KMS-11 (cell line): ENCODE results near the gene CNTF.

Source experiments
- H2AFZ ChIP-seq: fragments of 200-600 bp; sonication (generic); 2 replicates; pipeline ENCODE4 v1.6.1; 2016; ENCODE audit warnings: antibody characterized with exemption, mixed run types, low read depth
- H3K27ac ChIP-seq: fragments of 200-600 bp; sonication (generic); 2 replicates; pipeline ENCODE4 v1.6.1; 2016; ENCODE audit warnings: mild to moderate bottlenecking, mixed run types
- H3K27me3 ChIP-seq: fragments of 200-600 bp; sonication (generic); 2 replicates; pipeline ENCODE4 v1.6.1; 2017; ENCODE audit warnings: mild to moderate bottlenecking, low read depth, mixed run types, moderate library complexity; ENCODE audit not compliant: insufficient read depth
- H3K36me3 ChIP-seq: fragments of 200-600 bp; sonication (generic); 2 replicates; pipeline ENCODE4 v1.6.1; 2017; ENCODE audit warnings: mild to moderate bottlenecking, mixed run types; ENCODE audit not compliant: insufficient read depth
- H3K4me1 ChIP-seq: fragments of 200-600 bp; sonication (generic); 2 replicates; pipeline ENCODE4 v1.6.1; 2016; ENCODE audit warnings: mild to moderate bottlenecking, low read depth, mixed run types; ENCODE audit not compliant: poor library complexity, severe bottlenecking
- H3K4me2 ChIP-seq: fragments of 200-600 bp; sonication (generic); 2 replicates; pipeline ENCODE4 v1.7.0; 2016; ENCODE audit warnings: mild to moderate bottlenecking, mixed run types
- H3K4me3 ChIP-seq: fragments of 200-600 bp; sonication (generic); IDR thresholded peaks from 2 replicates; pipeline ENCODE4 v1.6.1; 2017; ENCODE audit warnings: low read depth, low read length, mixed read lengths; ENCODE audit not compliant: insufficient read depth
- H3K79me2 ChIP-seq: fragments of 200-600 bp; sonication (generic); 2 replicates; pipeline ENCODE4 v1.6.1; 2016; ENCODE audit warnings: low read depth, mixed run types; ENCODE audit not compliant: insufficient read depth
- H3K9ac ChIP-seq: fragments of 200-600 bp; sonication (generic); 2 replicates; pipeline ENCODE4 v1.6.1; 2016; ENCODE audit warnings: mild to moderate bottlenecking, mixed run types
- H4K20me1 ChIP-seq: fragments of 200-600 bp; sonication (generic); 2 replicates; pipeline ENCODE4 v1.6.1; 2016; ENCODE audit warnings: mild to moderate bottlenecking, mixed run types; ENCODE audit not compliant: insufficient read depth
- CTCF ChIP-seq: fragments of 200-600 bp; sonication (generic); conservative IDR thresholded peaks from 2 replicates; pipeline ENCODE4 v1.6.1; 2017; ENCODE audit warnings: low read depth, mild to moderate bottlenecking, antibody characterized with exemption, low read length, moderate library complexity, mixed read lengths

The CNTF gene

GRCh38 chr11:58616594-58616993, 5.9 kb upstream of the CNTF start:
- Histone ChIP-seq H3K36me3 (peaks cover 19% of the 10 kb centered on the region; the same call in 1 of the 2 replicates), H3K27ac (no peak overlapping the region), H3K4me1 (no peaks in the 10 kb centered on the region), H3K4me2 (no peak overlapping the region), H3K79me2 (no peaks in the 10 kb centered on the region), H3K4me3 (no peak overlapping the region), H3K27me3 (no peaks in the 10 kb centered on the region), H3K9ac (no peak overlapping the region), H2AFZ (no peak overlapping the region), H4K20me1 (no peaks in the 10 kb centered on the region)
- no peak for TF ChIP-seq CTCF

GRCh38 chr11:58617976-58618557, 4.4 kb upstream of the CNTF start:
- H3K9ac ChIP-seq = no peak overlapping the region
- no peaks in the 10 kb centered on the region for H4K20me1 ChIP-seq
- TF ChIP-seq CTCF = 0 out of 2 replicates have a peak, but pooled peaks have one; percentile 22
- H3K4me1 ChIP-seq = no peaks in the 10 kb centered on the region
- no peak overlapping the region for H2AFZ ChIP-seq
- H3K27me3 ChIP-seq = no peaks in the 10 kb centered on the region
- H3K4me2 ChIP-seq = no peak overlapping the region
- H3K27ac ChIP-seq = no peak overlapping the region
- H3K4me3 ChIP-seq = no peak overlapping the region
- no peaks in the 10 kb centered on the region for H3K79me2 ChIP-seq
- peaks cover 8% of the 10 kb centered on the region; the same call in 1 of the 2 replicates for H3K36me3 ChIP-seq

- peaks cover 12% of the 10 kb centered on the region for H3K4me1 ChIP-seq
- H3K27ac ChIP-seq = no peak overlapping the region
- H3K9ac ChIP-seq = no peak overlapping the region
- no peaks in the 10 kb centered on the region for H3K27me3 ChIP-seq
- TF ChIP-seq CTCF = no peak
- H3K4me2 ChIP-seq = no peak overlapping the region
- no peak overlapping the region for H2AFZ ChIP-seq
- peaks cover 4% of the 10 kb centered on the region; the same call in 1 of the 2 replicates for H3K36me3 ChIP-seq
- H3K4me3 ChIP-seq = no peak overlapping the region
- no peaks in the 10 kb centered on the region for H3K79me2 ChIP-seq
- H4K20me1 ChIP-seq = no peaks in the 10 kb centered on the region
These were observed 741 bp upstream of the CNTF start for GRCh38 chr11:58621586-58622262.

GRCh38 chr11:58625086-58625485, 2.6 kb downstream of the CNTF start:
- Histone ChIP-seq H3K27ac (no peak overlapping the region), H3K36me3 (peaks cover 4% of the 10 kb centered on the region; the same call in 1 of the 2 replicates)
- TF ChIP-seq CTCF = no peak

More at GRCh38 chr11:58625086-58625485, 2.6 kb downstream of the CNTF start:
- no peaks in the 10 kb centered on the region for H4K20me1 ChIP-seq
- no peak overlapping the region for H3K4me2 ChIP-seq
- no peak overlapping the region for H2AFZ ChIP-seq
- peaks cover 22% of the 10 kb centered on the region for H3K4me1 ChIP-seq
- no peaks in the 10 kb centered on the region for H3K27me3 ChIP-seq
- H3K4me3 ChIP-seq = no peak overlapping the region
- H3K79me2 ChIP-seq = no peaks in the 10 kb centered on the region
- no peak overlapping the region for H3K9ac ChIP-seq
